Neural cell (in vitro differentiated cells): ENCODE measurements around the gene ARHGEF40.

Experiments used
- EP300 ChIP-seq: fragments of 450-650 bp; conservative IDR thresholded peaks from 2 replicates; pipeline ENCODE4 v1.6.1; 2014; ENCODE audit warnings: antibody characterized with exemption, mild to moderate bottlenecking, moderate library complexity; ENCODE audit not compliant: poor library complexity, severe bottlenecking
- EZH2 ChIP-seq: fragments of 200-600, 300-800 bp; shearing (Covaris generic), sonication (generic); IDR thresholded peaks from 2 replicates; pipeline ENCODE4 v1.6.1; 2014; ENCODE audit warnings: antibody characterized with exemption, low read length, borderline replicate concordance, mild to moderate bottlenecking; ENCODE audit not compliant: insufficient read depth, poor library complexity, severe bottlenecking
- MXI1 ChIP-seq: fragments of 450-650 bp; conservative IDR thresholded peaks from 2 replicates; pipeline ENCODE4 v1.6.1; 2014; ENCODE audit warnings: antibody characterized with exemption, mild to moderate bottlenecking; ENCODE audit not compliant: poor library complexity, severe bottlenecking
- POLR2AphosphoS5 ChIP-seq: IDR thresholded peaks from 2 replicates; pipeline ENCODE4 v1.6.1; 2012
- RAD21 ChIP-seq: fragments of 450-650 bp; conservative IDR thresholded peaks from 2 replicates; pipeline ENCODE4 v1.6.1; 2014; ENCODE audit warnings: antibody characterized with exemption, mild to moderate bottlenecking, moderate library complexity
- SMC3 ChIP-seq: fragments of 450-650 bp; conservative IDR thresholded peaks from 2 replicates; pipeline ENCODE4 v1.6.1; 2014; ENCODE audit warnings: antibody characterized with exemption, mild to moderate bottlenecking, moderate library complexity; ENCODE audit not compliant: poor library complexity
- TAF1 ChIP-seq: IDR thresholded peaks from 2 replicates; pipeline ENCODE4 v1.6.1; 2012; ENCODE audit warnings: low read depth
- TF ChIP-seq, protein P1 (sequence below): fragments of 450-650 bp; IDR thresholded peaks from 2 replicates; pipeline ENCODE4 v1.5.1; 2014; ENCODE audit warnings: antibody characterized with exemption, mild to moderate bottlenecking, moderate library complexity; ENCODE audit not compliant: poor library complexity, severe bottlenecking
- TF ChIP-seq, protein P2 (sequence below): IDR thresholded peaks from 2 replicates; pipeline ENCODE4 v1.6.1; 2012; ENCODE audit warnings: borderline replicate concordance

- TF ChIP-seq POLR2AphosphoS5 (no peak), EP300 (no peak), EZH2 (no peak), SMC3 (no peak), TAF1 (no peak), RAD21 (no peak), MXI1 (no peak)
- TF ChIP-seq, protein P1, sequence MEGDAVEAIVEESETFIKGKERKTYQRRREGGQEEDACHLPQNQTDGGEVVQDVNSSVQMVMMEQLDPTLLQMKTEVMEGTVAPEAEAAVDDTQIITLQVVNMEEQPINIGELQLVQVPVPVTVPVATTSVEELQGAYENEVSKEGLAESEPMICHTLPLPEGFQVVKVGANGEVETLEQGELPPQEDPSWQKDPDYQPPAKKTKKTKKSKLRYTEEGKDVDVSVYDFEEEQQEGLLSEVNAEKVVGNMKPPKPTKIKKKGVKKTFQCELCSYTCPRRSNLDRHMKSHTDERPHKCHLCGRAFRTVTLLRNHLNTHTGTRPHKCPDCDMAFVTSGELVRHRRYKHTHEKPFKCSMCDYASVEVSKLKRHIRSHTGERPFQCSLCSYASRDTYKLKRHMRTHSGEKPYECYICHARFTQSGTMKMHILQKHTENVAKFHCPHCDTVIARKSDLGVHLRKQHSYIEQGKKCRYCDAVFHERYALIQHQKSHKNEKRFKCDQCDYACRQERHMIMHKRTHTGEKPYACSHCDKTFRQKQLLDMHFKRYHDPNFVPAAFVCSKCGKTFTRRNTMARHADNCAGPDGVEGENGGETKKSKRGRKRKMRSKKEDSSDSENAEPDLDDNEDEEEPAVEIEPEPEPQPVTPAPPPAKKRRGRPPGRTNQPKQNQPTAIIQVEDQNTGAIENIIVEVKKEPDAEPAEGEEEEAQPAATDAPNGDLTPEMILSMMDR = no peak
- TF ChIP-seq, protein P2, sequence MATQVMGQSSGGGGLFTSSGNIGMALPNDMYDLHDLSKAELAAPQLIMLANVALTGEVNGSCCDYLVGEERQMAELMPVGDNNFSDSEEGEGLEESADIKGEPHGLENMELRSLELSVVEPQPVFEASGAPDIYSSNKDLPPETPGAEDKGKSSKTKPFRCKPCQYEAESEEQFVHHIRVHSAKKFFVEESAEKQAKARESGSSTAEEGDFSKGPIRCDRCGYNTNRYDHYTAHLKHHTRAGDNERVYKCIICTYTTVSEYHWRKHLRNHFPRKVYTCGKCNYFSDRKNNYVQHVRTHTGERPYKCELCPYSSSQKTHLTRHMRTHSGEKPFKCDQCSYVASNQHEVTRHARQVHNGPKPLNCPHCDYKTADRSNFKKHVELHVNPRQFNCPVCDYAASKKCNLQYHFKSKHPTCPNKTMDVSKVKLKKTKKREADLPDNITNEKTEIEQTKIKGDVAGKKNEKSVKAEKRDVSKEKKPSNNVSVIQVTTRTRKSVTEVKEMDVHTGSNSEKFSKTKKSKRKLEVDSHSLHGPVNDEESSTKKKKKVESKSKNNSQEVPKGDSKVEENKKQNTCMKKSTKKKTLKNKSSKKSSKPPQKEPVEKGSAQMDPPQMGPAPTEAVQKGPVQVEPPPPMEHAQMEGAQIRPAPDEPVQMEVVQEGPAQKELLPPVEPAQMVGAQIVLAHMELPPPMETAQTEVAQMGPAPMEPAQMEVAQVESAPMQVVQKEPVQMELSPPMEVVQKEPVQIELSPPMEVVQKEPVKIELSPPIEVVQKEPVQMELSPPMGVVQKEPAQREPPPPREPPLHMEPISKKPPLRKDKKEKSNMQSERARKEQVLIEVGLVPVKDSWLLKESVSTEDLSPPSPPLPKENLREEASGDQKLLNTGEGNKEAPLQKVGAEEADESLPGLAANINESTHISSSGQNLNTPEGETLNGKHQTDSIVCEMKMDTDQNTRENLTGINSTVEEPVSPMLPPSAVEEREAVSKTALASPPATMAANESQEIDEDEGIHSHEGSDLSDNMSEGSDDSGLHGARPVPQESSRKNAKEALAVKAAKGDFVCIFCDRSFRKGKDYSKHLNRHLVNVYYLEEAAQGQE = no peak
Measured at GRCh38 chr14:21121122-21121521, 51.0 kb downstream of the ARHGEF40 start.
